COLO668 (cell line): Measurements from ENCODE around the gene FGF8.
A peak's percentile ranks its signal among the peaks of the same experiment; 100 is the strongest.
"Not testable (repeated sequence)": the region's sequence is repeated elsewhere in the genome, so short reads cannot be mapped to it uniquely, and the experiment has no call there.

Experiments used
- DNase-seq: peaks from one replicate; lab custom pipeline; 2025; ENCODE audit not compliant: unreplicated experiment; lab: John Stamatoyannopoulos, UW

Gene FGF8

GRCh38 chr10:101775273-101776160, at the start of gene FGF8:
Gene FGF8, minus strand, starts transcription at chr10:101776114. Its CDS starts 214 bp downstream, at chr10:101775900.
- no peak for DNase-seq

- DNase-seq, result no peak
These were observed 48.8 kb upstream of the FGF8 start for GRCh38 chr10:101824736-101825135.

GRCh38 chr10:101818872-101819633, 43.1 kb upstream of the FGF8 start:
- DNase-seq, result peak; percentile 60

GRCh38 chr10:101818119-101818871, 42.4 kb upstream of the FGF8 start, which contains the start of gene OGA:
Gene OGA, minus strand, starts transcription at chr10:101818444. Its CDS starts 422 bp downstream, at chr10:101818022.
- peak; percentile 98 for DNase-seq

GRCh38 chr10:101817337-101818118, 41.6 kb upstream of the FGF8 start:
- no peak for DNase-seq

- DNase-seq, result no peak
These were observed 41.0 kb upstream of the FGF8 start for GRCh38 chr10:101816913-101817336.

GRCh38 chr10:101816376-101816775, 40.5 kb upstream of the FGF8 start:
- no peak for DNase-seq

- no peak for DNase-seq
These were observed 38.7 kb upstream of the FGF8 start for GRCh38 chr10:101814466-101815071.

- no peak for DNase-seq
These were observed 36.7 kb upstream of the FGF8 start for GRCh38 chr10:101812606-101813005.

- DNase-seq, result no peak
These were observed 31.2 kb upstream of the FGF8 start for GRCh38 chr10:101807158-101807557.

GRCh38 chr10:101803511-101803910, 27.6 kb upstream of the FGF8 start:
- DNase-seq, result no peak

- no peak for DNase-seq
These were observed 21.6 kb upstream of the FGF8 start for GRCh38 chr10:101797403-101798059.

- DNase-seq, result no peak
These were observed 17.6 kb upstream of the FGF8 start for GRCh38 chr10:101793526-101793925.

- no peak for DNase-seq
These were observed 13.8 kb upstream of the FGF8 start for GRCh38 chr10:101789686-101790085.

GRCh38 chr10:101789231-101789630, 13.3 kb upstream of the FGF8 start:
- DNase-seq, result not testable (repeated sequence)

- no peak for DNase-seq
These were observed 9.9 kb upstream of the FGF8 start for GRCh38 chr10:101785801-101786200.

GRCh38 chr10:101784558-101784957, 8.6 kb upstream of the FGF8 start:
- no peak for DNase-seq

- DNase-seq, result no peak
These were observed 7.8 kb upstream of the FGF8 start for GRCh38 chr10:101783736-101784118.
